GM21423 (cell line): Measurements from ENCODE around the gene FEM1B.

Source experiments
- ATAC-seq: cut with Tn5 transposase; IDR thresholded peaks from one replicate; pipeline ENCODE4 v1.9.1; 2021; ENCODE audit warnings: mild to moderate bottlenecking, moderate library complexity; ENCODE audit not compliant: unreplicated experiment

FEM1B gene

GRCh38 chr15:68304589-68305337, 27.2 kb downstream of the FEM1B start:
- no peak for ATAC-seq

- no peak for ATAC-seq
Measured at GRCh38 chr15:68305420-68305871, 27.9 kb downstream of the FEM1B start.

- no peak for ATAC-seq
Measured at GRCh38 chr15:68307131-68307928, 29.8 kb downstream of the FEM1B start.

- no peak for ATAC-seq
Measured at GRCh38 chr15:68309024-68309423, 31.5 kb downstream of the FEM1B start.

- no peak for ATAC-seq
Measured at GRCh38 chr15:68310178-68310803, 32.7 kb downstream of the FEM1B start.

GRCh38 chr15:68310804-68311463, 33.4 kb downstream of the FEM1B start:
- no peak for ATAC-seq

- no peak for ATAC-seq
Measured at GRCh38 chr15:68311464-68311835, 33.9 kb downstream of the FEM1B start.

GRCh38 chr15:68311859-68312557, 34.5 kb downstream of the FEM1B start:
- ATAC-seq = no peak

GRCh38 chr15:68312701-68313204, 35.2 kb downstream of the FEM1B start:
- ATAC-seq = no peak

GRCh38 chr15:68313501-68314410, 36.2 kb downstream of the FEM1B start:
- no peak for ATAC-seq

- ATAC-seq = no peak
Measured at GRCh38 chr15:68314563-68314962, 37.0 kb downstream of the FEM1B start.

GRCh38 chr15:68315035-68315434, 37.5 kb downstream of the FEM1B start:
- ATAC-seq = no peak

GRCh38 chr15:68315495-68316031, 38.0 kb downstream of the FEM1B start:
- ATAC-seq = no peak

- ATAC-seq = no peak
Measured at GRCh38 chr15:68316061-68316804, 38.7 kb downstream of the FEM1B start.

GRCh38 chr15:68317281-68318007, 39.9 kb downstream of the FEM1B start:
- no peak for ATAC-seq

GRCh38 chr15:68318008-68318835, 40.7 kb downstream of the FEM1B start:
- ATAC-seq = no peak
